Endothelial cell of umbilical vein (primary cell): ENCODE measurements around the gene SLC7A10. TPM values are rescaled to one million over a fixed set of nuclear protein-coding genes. Genes with fewer than 3 reads are reported as not detected.

Experiments used
- BruUV-seq: library from RNA; stranded (reverse); fragments of 400-500 nt; replicated peaks from 2 replicates; lab custom pipeline; 2021; lab: Mats Ljungman, UMichigan
- CTCF ChIA-PET: fragments of 300-600, 350-600 bp; sonication (Branson Sonifier 250); formaldehyde crosslinking; loops from one replicate; lab custom pipeline; 2021; ENCODE audit warnings: antibody characterized with exemption, inconsistent platforms; lab: Charles Lee
- POLR2A ChIA-PET: fragments of 300-600, 350-600 bp; sonication (Branson Sonifier 250); formaldehyde crosslinking; loops from one replicate; lab custom pipeline; 2021; ENCODE audit warnings: antibody characterized with exemption, inconsistent platforms; lab: Charles Lee
- DNase-seq: peaks from one replicate; pipeline ENCODE4 v3.0.0-alpha.2; 2011; ENCODE audit warnings: low read depth, low spot score
- FAIRE-seq: peaks from 2 replicates; lab custom pipeline; 2011; peaks lifted over from hg19 to GRCh38; lab: Jason Lieb, UNC
- H2AFZ ChIP-seq: 2 replicates; pipeline ENCODE4 v1.6.0; 2012; ENCODE audit warnings: low read depth, low read length, control low read depth, inconsistent platforms
- H3K27ac ChIP-seq: 2 replicates; pipeline ENCODE4 v1.5.1; 2011; ENCODE audit warnings: low read depth, mild to moderate bottlenecking, control low read depth, low read length, moderate library complexity; ENCODE audit not compliant: insufficient read depth
- H3K27me3 ChIP-seq, 2 experiments: 2 replicates each; pipeline versions ENCODE4 v1.6.0 to v1.6.1; 2011; ENCODE audit warnings: low read length in 2 of 2, mixed read lengths in 1 of 2; ENCODE audit not compliant: control insufficient read depth in 2 of 2, insufficient read depth in 2 of 2
- H3K36me3 ChIP-seq, 2 experiments: 2 replicates in 1 of 2; 3 replicates in 1 of 2; pipeline ENCODE4 v1.5.1; 2011; ENCODE audit warnings: low read length in 2 of 2, mild to moderate bottlenecking in 1 of 2, moderate library complexity in 1 of 2; ENCODE audit not compliant: control insufficient read depth in 2 of 2, insufficient read depth in 2 of 2; ENCODE audit errors: extremely low read depth in 1 of 2
- H3K4me1 ChIP-seq: 3 replicates; pipeline ENCODE4 v1.5.1; 2011; ENCODE audit warnings: mild to moderate bottlenecking, low read length; ENCODE audit not compliant: control insufficient read depth, insufficient read depth; ENCODE audit errors: extremely low read depth
- H3K4me2 ChIP-seq: 2 replicates; pipeline ENCODE4 v1.6.1; 2011; ENCODE audit warnings: low read length, control low read depth, mixed read lengths; ENCODE audit not compliant: insufficient read depth
- H3K4me3 ChIP-seq, 3 experiments: fragments of 200-600 bp in 1 of 3; sonication (generic), shearing (Covaris generic) in 1 of 3; replicated peaks in 1 of 3; 2 replicates each; pipeline ENCODE4 v1.5.1; 2011 to 2016; ENCODE audit warnings: control low read depth in 3 of 3, low read length in 3 of 3, mild to moderate bottlenecking in 2 of 3, inconsistent platforms in 1 of 3, low read depth in 1 of 3, moderate library complexity in 1 of 3; ENCODE audit not compliant: insufficient read depth in 1 of 3
- H3K79me2 ChIP-seq: 2 replicates; pipeline ENCODE4 v1.6.0; 2012; ENCODE audit warnings: low read length, inconsistent platforms; ENCODE audit not compliant: control insufficient read depth, insufficient read depth
- H3K9ac ChIP-seq: replicated peaks from 2 replicates; pipeline ENCODE3; 2011; ENCODE audit warnings: low read length, control low read depth; ENCODE audit not compliant: insufficient read depth; ENCODE audit errors: extremely low read depth
- H3K9me1 ChIP-seq: replicated peaks from 3 replicates; pipeline ENCODE4 v1.6.0; 2011; ENCODE audit warnings: mild to moderate bottlenecking, low read length; ENCODE audit not compliant: control insufficient read depth, insufficient read depth; ENCODE audit errors: extremely low read depth
- H3K9me3 ChIP-seq: replicated peaks from 2 replicates; pipeline ENCODE4 v1.5.1; 2012; ENCODE audit warnings: low read length, inconsistent platforms; ENCODE audit not compliant: control insufficient read depth, insufficient read depth
- H4K20me1 ChIP-seq: replicated peaks from 2 replicates; pipeline ENCODE3; 2011; ENCODE audit warnings: mild to moderate bottlenecking, low read length; ENCODE audit not compliant: control insufficient read depth, insufficient read depth; ENCODE audit errors: extremely low read depth
- EZH2 ChIP-seq: IDR thresholded peaks from 2 replicates; pipeline ENCODE4 v1.6.1; 2012; ENCODE audit warnings: borderline replicate concordance, low read depth, mild to moderate bottlenecking, moderate library complexity, low read length, inconsistent platforms; ENCODE audit not compliant: severe bottlenecking
- FOS ChIP-seq: IDR thresholded peaks from 2 replicates; pipeline ENCODE4 v1.6.1; 2011; ENCODE audit warnings: mild to moderate bottlenecking, low read length, moderate library complexity, borderline replicate concordance; ENCODE audit not compliant: insufficient read depth
- GATA2 ChIP-seq: IDR thresholded peaks from 2 replicates; pipeline ENCODE4 v1.7.0; 2011; ENCODE audit warnings: low read depth, mild to moderate bottlenecking, moderate library complexity, mixed read lengths, low read length; ENCODE audit not compliant: insufficient read length, insufficient read depth
- JUN ChIP-seq: IDR thresholded peaks from 2 replicates; pipeline ENCODE4 v1.6.1; 2011; ENCODE audit warnings: borderline replicate concordance, low read depth; ENCODE audit not compliant: insufficient read length, insufficient read depth
- MYC ChIP-seq: IDR thresholded peaks from one replicate; pipeline ENCODE4 v1.6.1; 2011; ENCODE audit warnings: mild to moderate bottlenecking, low read depth, low read length
- POLR2A ChIP-seq: IDR thresholded peaks from 2 replicates; pipeline ENCODE4 v1.6.1; 2012; ENCODE audit warnings: low read depth, mild to moderate bottlenecking, control low read depth, low read length
- POLR2AphosphoS5 ChIP-seq: IDR thresholded peaks from 2 replicates; pipeline ENCODE4 v1.6.1; 2012; ENCODE audit warnings: low read depth, mild to moderate bottlenecking, control low read depth, low read length, moderate library complexity; ENCODE audit not compliant: insufficient read depth
- dilution Hi-C: fragments of 300-500 bp; cut with MboI; formaldehyde crosslinking; loops from one replicate; pipeline ENCODE4 v1.15.0; 2019; ENCODE audit warnings: low sequenced_read_pairs; ENCODE audit not compliant: extremely low pct_ligation_motif_present
- intact Hi-C: fragments of 100-400 bp; cut with micrococcal nuclease; formaldehyde crosslinking; loops from one replicate; pipeline ENCODE4 v1.10.0; 2022
- polyA plus RNA-seq, 4 experiments: library from polyadenylated mRNA; depleted of rRNA in 3 of 4; stranded (reverse) in 3 of 4; unstranded in 1 of 4; fragments of >200 nt; gene quantifications; 2 replicates each; pipeline versions ENCODE4 v1.2.1 to v1.2.3, GENCODE V29; 2011 to 2012; ENCODE audit warnings: missing spikeins in 1 of 4
- total RNA-seq: library from RNA; stranded (reverse); gene quantifications from 2 replicates; pipeline ENCODE4 v1.2.3, GENCODE V29; 2021
- TF ChIP-seq, protein P1 (sequence below): IDR thresholded peaks from 2 replicates; pipeline ENCODE4 v1.6.1; 2011; ENCODE audit not compliant: insufficient read depth, insufficient read length
- TF ChIP-seq, protein P2 (sequence below), 2 donors: IDR thresholded peaks; 1 replicate in 1 of 2; 2 replicates in 1 of 2; pipeline ENCODE4 v1.5.1; 2011; ENCODE audit warnings: low read length in 2 of 2, mild to moderate bottlenecking in 2 of 2, moderate library complexity in 2 of 2, control low read depth in 1 of 2, inconsistent platforms in 1 of 2, low read depth in 1 of 2; ENCODE audit not compliant: insufficient read depth in 1 of 2; ENCODE audit errors: extremely low read depth in 1 of 2

The SLC7A10 gene
- total and polyA plus RNA-seq, 2 donors (not counting 3 experiments of a cell fraction or from before 2014, with no cell fraction given): not detected

DNA sequence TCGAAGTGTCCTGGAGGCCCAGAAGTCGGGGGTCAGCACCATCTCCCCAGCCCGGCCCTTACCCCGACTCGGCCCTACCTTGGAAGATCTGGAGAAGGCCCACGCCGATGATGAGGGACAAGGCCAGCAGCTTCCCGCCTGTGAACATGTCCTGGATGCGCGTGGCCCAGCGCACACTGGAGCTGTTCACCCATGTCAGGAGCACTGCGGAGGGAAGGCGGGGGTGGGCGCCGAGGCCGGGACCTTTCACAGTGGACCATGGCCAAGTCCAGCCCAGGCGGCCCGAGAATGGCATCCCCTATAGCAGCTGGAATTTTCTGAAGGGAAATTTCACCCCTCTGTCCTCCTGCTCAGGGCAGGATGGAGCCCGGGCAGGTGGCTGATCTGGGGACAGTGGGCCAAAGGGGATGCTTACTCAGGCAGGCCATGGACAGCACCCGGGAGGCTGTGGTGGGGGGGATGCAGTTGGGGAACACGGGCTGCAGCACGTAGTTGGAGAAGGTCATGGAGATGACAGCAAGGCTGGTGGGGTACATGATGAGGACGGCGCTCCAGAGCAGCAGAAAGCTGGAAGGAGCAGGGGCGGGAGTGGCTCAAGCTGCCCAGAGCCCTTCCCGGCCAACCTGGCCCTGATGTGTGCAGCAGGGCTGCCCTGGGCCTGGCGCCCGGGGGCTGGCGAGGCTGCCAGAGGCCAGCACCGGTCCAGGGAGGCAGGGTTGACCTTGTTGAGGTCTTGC, 13.0 kb downstream of the SLC7A10 start:
- BruUV-seq: no TSS peak
- Histone ChIP-seq H3K27ac (no peak overlapping the region), H3K79me2 (no peaks in the 10 kb centered on the region), H3K4me3 (no peak overlapping the region), H3K9me1 (no peaks in the 10 kb centered on the region), H3K4me1 (no peaks in the 10 kb centered on the region), H3K9me3 (no peaks in the 10 kb centered on the region), H2AFZ (no peak overlapping the region), H3K36me3 (no peaks in the 10 kb centered on the region), H3K4me2 (no peak overlapping the region), H4K20me1 (no peaks in the 10 kb centered on the region), H3K9ac (no peak overlapping the region), H3K27me3 (no peaks in the 10 kb centered on the region)
- TF ChIP-seq, protein P1, sequence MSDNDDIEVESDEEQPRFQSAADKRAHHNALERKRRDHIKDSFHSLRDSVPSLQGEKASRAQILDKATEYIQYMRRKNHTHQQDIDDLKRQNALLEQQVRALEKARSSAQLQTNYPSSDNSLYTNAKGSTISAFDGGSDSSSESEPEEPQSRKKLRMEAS: no peak
- TF ChIP-seq, protein P2, sequence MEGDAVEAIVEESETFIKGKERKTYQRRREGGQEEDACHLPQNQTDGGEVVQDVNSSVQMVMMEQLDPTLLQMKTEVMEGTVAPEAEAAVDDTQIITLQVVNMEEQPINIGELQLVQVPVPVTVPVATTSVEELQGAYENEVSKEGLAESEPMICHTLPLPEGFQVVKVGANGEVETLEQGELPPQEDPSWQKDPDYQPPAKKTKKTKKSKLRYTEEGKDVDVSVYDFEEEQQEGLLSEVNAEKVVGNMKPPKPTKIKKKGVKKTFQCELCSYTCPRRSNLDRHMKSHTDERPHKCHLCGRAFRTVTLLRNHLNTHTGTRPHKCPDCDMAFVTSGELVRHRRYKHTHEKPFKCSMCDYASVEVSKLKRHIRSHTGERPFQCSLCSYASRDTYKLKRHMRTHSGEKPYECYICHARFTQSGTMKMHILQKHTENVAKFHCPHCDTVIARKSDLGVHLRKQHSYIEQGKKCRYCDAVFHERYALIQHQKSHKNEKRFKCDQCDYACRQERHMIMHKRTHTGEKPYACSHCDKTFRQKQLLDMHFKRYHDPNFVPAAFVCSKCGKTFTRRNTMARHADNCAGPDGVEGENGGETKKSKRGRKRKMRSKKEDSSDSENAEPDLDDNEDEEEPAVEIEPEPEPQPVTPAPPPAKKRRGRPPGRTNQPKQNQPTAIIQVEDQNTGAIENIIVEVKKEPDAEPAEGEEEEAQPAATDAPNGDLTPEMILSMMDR (IDR thresholded peaks at IDR 0.05; ENCODE audit: extremely low read depth in 1 of 2, insufficient read depth in 1 of 2, low read depth in 1 of 2, low read length in 2 of 2): no peak
- TF ChIP-seq GATA2: no peak
- TF ChIP-seq EZH2: no peak
- TF ChIP-seq MYC: no peak
- no peak for TF ChIP-seq JUN
- TF ChIP-seq POLR2A: no peak
- TF ChIP-seq FOS: no peak
- no peak for TF ChIP-seq POLR2AphosphoS5
- ChIA-PET CTCF (interaction anchor here (0.9 kb wide), 1 partner anchor 23 kb away, joined by 3 read pairs; no protein-coding TSS in a partner anchor), POLR2A (no interaction called here)
- no peak for FAIRE-seq
- dilution Hi-C loops: no loop called here
- intact Hi-C loops: no loop called here
- no peak for DNase-seq
